ENCODE results near the gene ZNF91.

The ZNF91 gene

DNA sequence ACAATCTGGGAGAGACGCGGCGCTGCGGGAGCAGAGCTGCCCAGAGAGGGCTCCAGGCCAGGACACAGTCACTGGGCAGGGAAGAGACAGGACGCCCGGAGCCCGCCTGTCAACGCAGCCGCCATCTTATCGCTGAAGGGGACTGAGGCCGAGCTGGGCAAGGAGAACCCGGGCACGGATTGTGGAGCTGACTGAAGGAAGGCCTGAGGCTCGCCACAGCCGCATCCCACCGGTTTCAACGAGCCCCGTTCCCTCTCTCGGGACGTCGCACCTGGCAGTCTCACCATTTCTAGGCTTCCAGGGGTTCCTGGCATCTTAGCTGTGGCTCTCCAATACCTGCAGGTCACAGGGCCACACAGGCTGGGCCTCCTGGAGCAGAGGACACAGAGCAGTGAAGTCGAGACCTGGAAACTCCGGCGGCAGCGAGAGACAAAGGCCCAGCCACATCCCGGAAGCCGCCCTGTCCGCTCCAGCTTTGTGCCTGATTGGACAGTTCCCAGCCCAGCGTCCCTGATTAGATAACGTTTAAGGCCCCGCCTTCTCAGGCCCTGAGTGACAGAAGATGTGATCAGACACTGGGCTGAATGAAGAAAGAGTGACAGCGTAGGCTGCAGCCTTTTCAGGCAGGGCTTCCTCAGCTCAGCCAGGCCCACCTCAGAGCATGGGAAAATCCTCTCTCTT, at the start of gene ZNF91:
TSS of gene ZNF91 (minus strand) at position 431 of the 681 bp plus-strand sequence. CDS start at position 314, 117 bp downstream.
- TF ChIP-seq ZFX (IDR thresholded peaks at IDR 0.05; ENCODE audit: borderline replicate concordance) (no peak), CTCF (IDR thresholded peaks at IDR 0.05) (no peak)
- H3K27ac ChIP-seq = peak within 1 kb of the TSS; percentile 92

DNA sequence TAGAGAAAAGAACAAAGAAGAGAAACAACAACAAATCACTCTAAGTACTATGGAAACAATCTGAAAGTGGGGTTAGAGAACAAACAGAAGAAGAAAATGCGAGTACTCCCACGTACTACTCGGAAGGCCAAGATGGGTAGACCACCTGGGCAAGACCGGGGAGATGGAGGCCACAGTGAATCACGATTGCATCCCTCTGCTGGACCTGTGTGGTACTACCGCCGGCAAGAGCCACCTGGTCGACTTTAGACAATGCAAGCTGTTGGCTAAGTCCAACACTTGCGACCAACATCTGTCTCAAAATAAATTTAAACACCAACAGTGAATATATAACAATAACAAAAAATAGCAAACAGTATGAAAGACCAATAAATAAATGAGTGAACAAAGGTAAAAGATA, 45.5 kb upstream of the ZNF91 start:
- TF ChIP-seq ZFX (IDR thresholded peaks at IDR 0.05; ENCODE audit: borderline replicate concordance) (no peak), CTCF (IDR thresholded peaks at IDR 0.05) (peak; percentile 37)
- no peak overlapping the region for H3K27ac ChIP-seq

DNA sequence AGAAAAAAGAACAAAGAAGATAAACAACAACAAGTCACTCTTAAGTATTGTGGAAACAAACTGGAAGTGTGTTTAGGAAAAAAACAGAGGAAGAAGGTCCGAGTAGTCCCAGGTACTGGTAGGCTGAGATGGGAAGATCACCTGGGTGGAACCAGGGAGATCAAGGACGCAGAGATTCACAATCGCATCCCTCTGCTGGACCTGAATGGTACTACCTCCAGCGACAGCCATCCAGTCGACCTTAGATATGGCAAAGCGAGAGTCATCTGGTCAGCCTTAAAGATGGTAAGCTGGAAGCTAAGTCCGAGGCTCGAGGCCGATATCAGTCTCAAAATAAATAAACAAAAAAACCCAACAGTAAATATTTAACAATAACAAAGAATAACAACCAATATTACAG, 44.9 kb upstream of the ZNF91 start:
- TF ChIP-seq ZFX (IDR thresholded peaks at IDR 0.05; ENCODE audit: borderline replicate concordance) (no peak), CTCF (IDR thresholded peaks at IDR 0.05) (no peak)
- H3K27ac ChIP-seq = no peak overlapping the region

GRCh38 chr19:23439623-23440022, 44.4 kb upstream of the ZNF91 start:
- no peak overlapping the region for H3K27ac ChIP-seq
- no peak for TF ChIP-seq ZFX (IDR thresholded peaks at IDR 0.05; ENCODE audit: borderline replicate concordance)
- TF ChIP-seq CTCF (IDR thresholded peaks at IDR 0.05) = peak; percentile 20; the same call in 1 of the 2 replicates

DNA sequence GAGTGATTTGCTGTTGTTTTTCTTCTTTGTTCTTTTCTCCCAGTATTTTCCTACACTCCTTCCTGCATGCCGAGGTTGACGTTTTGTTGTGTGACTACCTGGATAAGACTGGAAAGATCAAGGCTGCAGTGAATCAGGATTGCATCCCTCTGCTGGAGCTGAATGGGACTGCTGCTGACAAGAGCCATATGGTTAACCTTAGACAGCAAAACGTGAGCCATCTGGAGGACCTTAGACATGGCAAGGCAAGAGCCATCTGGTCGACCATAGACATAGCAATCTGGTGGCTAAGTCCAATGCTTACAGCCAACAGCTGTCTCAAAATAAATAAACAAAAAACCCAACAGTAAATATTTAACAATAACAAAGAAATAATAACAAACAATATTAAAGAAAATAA, 42.6 kb upstream of the ZNF91 start:
- no peak for TF ChIP-seq CTCF (IDR thresholded peaks at IDR 0.05)
- no peak for TF ChIP-seq ZFX (IDR thresholded peaks at IDR 0.05; ENCODE audit: borderline replicate concordance)

GRCh38 chr19:23436944-23437343, 41.7 kb upstream of the ZNF91 start:
- TF ChIP-seq CTCF (IDR thresholded peaks at IDR 0.05) (no peak), ZFX (IDR thresholded peaks at IDR 0.05; ENCODE audit: borderline replicate concordance) (no peak)
- H3K27ac ChIP-seq = no peak overlapping the region

More for the DNA sequence above, 42.6 kb upstream of the ZNF91 start:
- H3K27ac ChIP-seq = no peak overlapping the region

DNA sequence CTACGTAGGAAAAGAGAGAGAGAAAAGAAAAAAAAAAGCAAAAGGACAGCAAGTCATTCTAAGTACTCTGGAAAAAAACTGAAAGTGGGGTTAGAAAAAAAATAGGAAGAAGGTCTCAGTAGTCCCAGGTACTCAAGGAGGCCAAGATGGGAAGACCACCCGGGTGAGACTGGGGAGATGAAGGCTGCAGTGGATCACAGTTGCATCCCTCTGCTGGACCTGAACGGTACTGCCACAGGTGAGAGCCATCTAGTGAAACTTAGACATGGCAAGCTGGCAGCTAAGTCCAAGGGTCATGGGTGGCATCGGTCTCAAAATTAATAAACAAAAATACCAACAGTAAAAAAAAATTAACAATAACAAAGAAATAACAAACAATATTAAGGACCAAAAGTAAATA, 41.0 kb upstream of the ZNF91 start:
- TF ChIP-seq ZFX (IDR thresholded peaks at IDR 0.05; ENCODE audit: borderline replicate concordance) (no peak), CTCF (IDR thresholded peaks at IDR 0.05) (peak; percentile 41)
- H3K27ac ChIP-seq = no peak overlapping the region

All from 22Rv1 (cell line).